Measurements from ENCODE around the gene MRPS2.

Gene MRPS2

GRCh38 chr9:135461936-135462335 lies 38.5 kb upstream of the MRPS2 start:
- no peak overlapping the region for H3K4me3 ChIP-seq (ENCODE audit: low read depth, low read length)
- TF ChIP-seq, protein P1, sequence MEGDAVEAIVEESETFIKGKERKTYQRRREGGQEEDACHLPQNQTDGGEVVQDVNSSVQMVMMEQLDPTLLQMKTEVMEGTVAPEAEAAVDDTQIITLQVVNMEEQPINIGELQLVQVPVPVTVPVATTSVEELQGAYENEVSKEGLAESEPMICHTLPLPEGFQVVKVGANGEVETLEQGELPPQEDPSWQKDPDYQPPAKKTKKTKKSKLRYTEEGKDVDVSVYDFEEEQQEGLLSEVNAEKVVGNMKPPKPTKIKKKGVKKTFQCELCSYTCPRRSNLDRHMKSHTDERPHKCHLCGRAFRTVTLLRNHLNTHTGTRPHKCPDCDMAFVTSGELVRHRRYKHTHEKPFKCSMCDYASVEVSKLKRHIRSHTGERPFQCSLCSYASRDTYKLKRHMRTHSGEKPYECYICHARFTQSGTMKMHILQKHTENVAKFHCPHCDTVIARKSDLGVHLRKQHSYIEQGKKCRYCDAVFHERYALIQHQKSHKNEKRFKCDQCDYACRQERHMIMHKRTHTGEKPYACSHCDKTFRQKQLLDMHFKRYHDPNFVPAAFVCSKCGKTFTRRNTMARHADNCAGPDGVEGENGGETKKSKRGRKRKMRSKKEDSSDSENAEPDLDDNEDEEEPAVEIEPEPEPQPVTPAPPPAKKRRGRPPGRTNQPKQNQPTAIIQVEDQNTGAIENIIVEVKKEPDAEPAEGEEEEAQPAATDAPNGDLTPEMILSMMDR (IDR thresholded peaks at IDR 0.05; ENCODE audit: control insufficient read depth, extremely low read depth, insufficient read depth), result no peak
- no peak for DNase-seq (ENCODE audit: low read depth)

DNA sequence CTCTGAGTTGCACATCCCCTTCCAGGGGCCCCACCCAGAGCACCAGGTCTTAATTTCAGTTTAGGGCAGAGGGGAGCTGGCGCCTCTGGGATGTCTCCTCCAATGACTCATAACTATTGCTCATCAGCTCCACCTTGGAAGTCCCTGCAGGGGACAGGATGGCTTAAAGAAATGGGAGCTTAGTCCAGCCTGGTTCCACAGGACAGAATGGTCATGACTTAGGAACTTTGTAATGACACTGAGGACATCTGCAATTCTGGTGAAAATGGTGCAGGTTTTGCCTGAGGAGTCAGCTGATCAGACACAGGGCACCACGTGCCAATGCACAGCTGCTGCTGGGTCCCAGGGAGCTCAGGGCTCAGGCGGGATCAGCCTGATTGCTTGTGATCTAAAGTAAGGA lies 37.3 kb upstream of the MRPS2 start:
- no peak for DNase-seq (ENCODE audit: low read depth)

GRCh38 chr9:135464181-135464580 lies 36.3 kb upstream of the MRPS2 start:
- H3K4me3 ChIP-seq (ENCODE audit: low read depth, low read length), result no peak overlapping the region
- no peak for DNase-seq (ENCODE audit: low read depth)
- TF ChIP-seq, protein P1 (IDR thresholded peaks at IDR 0.05; ENCODE audit: control insufficient read depth, extremely low read depth, insufficient read depth), result no peak

More for the DNA sequence above, 37.3 kb upstream of the MRPS2 start:
- H3K4me3 ChIP-seq (ENCODE audit: low read depth, low read length), result no peak overlapping the region
- TF ChIP-seq, protein P1 (IDR thresholded peaks at IDR 0.05; ENCODE audit: control insufficient read depth, extremely low read depth, insufficient read depth), result no peak

DNA sequence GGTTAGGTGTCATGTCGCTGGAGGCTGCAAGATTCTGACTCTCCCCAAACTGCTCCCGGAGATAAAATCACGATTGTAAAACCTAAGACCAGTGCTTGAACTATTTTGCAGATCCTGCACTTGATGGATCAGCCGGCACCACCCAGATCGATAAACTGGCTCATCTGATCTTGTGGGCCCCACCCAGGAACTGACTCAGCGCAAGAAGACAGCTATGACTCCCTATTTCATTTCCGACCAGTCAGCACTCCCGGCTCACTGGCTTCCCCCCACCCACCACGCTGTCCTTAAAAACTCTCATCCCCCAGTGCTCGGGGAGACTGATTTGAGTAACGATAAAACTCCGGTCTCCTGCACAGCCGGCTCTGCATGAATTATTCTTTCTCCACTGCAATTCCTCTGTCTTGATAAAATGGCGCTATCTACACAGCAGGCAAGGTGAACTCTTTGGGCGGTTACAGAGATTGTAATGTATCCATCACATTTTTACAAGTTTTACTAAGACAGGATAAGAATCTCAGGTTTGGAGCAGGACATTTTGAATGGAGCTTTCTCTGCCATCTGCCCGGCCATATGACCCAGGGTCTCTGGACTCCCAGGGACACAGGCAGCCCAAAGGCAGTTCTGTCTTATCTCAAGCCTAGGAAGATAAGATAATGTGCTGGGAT lies 31.5 kb upstream of the MRPS2 start:
- no peak overlapping the region for H3K4me3 ChIP-seq (ENCODE audit: low read depth, low read length)
- DNase-seq (ENCODE audit: low read depth), result no peak

GRCh38 chr9:135471791-135472640 lies 28.5 kb upstream of the MRPS2 start:
- H3K4me3 ChIP-seq (ENCODE audit: low read depth, low read length), result no peak overlapping the region
- no peak for DNase-seq (ENCODE audit: low read depth)
- TF ChIP-seq, protein P1 (IDR thresholded peaks at IDR 0.05; ENCODE audit: control insufficient read depth, extremely low read depth, insufficient read depth), result no peak

More for the DNA sequence above, 31.5 kb upstream of the MRPS2 start:
- TF ChIP-seq, protein P1 (IDR thresholded peaks at IDR 0.05; ENCODE audit: control insufficient read depth, extremely low read depth, insufficient read depth), result no peak

- TF ChIP-seq, protein P1 (IDR thresholded peaks at IDR 0.05; ENCODE audit: control insufficient read depth, extremely low read depth, insufficient read depth), result no peak
- H3K4me3 ChIP-seq (ENCODE audit: low read depth, low read length), result no peak overlapping the region
- no peak for DNase-seq (ENCODE audit: low read depth)
Measured at GRCh38 chr9:135473972-135474543, 26.4 kb upstream of the MRPS2 start.

All from LNCaP clone FGC (cell line).